HG03521 (cell line): Measurements from ENCODE around the gene MAPK12.

Experiments
- ATAC-seq: cut with Tn5 transposase; IDR thresholded peaks from one replicate; pipeline ENCODE4 v1.9.1; 2021; ENCODE audit warnings: mild to moderate bottlenecking, moderate library complexity; ENCODE audit not compliant: unreplicated experiment

MAPK12 gene

GRCh38 chr22:50299785-50300619 is 38.5 kb upstream of the MAPK12 start:
- no peak for ATAC-seq

GRCh38 chr22:50298937-50299784 is 37.7 kb upstream of the MAPK12 start:
- no peak for ATAC-seq

- no peak for ATAC-seq
These were observed 36.8 kb upstream of the MAPK12 start for GRCh38 chr22:50298266-50298637.

GRCh38 chr22:50297510-50298265 is 36.2 kb upstream of the MAPK12 start:
- ATAC-seq = no peak

GRCh38 chr22:50296658-50297490 is 35.4 kb upstream of the MAPK12 start:
- no peak for ATAC-seq

GRCh38 chr22:50294319-50294656 is 32.8 kb upstream of the MAPK12 start:
- ATAC-seq = no peak

- no peak for ATAC-seq
These were observed 32.2 kb upstream of the MAPK12 start for GRCh38 chr22:50293441-50294318.

GRCh38 chr22:50292643-50293440 is 31.4 kb upstream of the MAPK12 start:
- no peak for ATAC-seq

GRCh38 chr22:50289942-50290630 is 28.6 kb upstream of the MAPK12 start:
- no peak for ATAC-seq

- ATAC-seq = no peak
These were observed 27.9 kb upstream of the MAPK12 start for GRCh38 chr22:50289151-50289941.

GRCh38 chr22:50287731-50288130 is 26.2 kb upstream of the MAPK12 start:
- ATAC-seq = no peak

GRCh38 chr22:50286701-50287318 is 25.3 kb upstream of the MAPK12 start:
- ATAC-seq = no peak

- no peak for ATAC-seq
These were observed 24.8 kb upstream of the MAPK12 start for GRCh38 chr22:50286275-50286674.

GRCh38 chr22:50285568-50286229 is 24.2 kb upstream of the MAPK12 start:
- no peak for ATAC-seq

- no peak for ATAC-seq
These were observed 23.0 kb upstream of the MAPK12 start for GRCh38 chr22:50284479-50284878.

GRCh38 chr22:50283821-50284220 is 22.3 kb upstream of the MAPK12 start:
- no peak for ATAC-seq
